NCI-H510A (cell line): ENCODE measurements around the gene FAM43B.

Experiments
- DNase-seq: peaks from one replicate; lab custom pipeline; 2025; lab: John Stamatoyannopoulos, UW

Gene FAM43B

GRCh38 chr1:20552728-20553445, 514 bp downstream of the FAM43B start:
- no peak for DNase-seq

DNA sequence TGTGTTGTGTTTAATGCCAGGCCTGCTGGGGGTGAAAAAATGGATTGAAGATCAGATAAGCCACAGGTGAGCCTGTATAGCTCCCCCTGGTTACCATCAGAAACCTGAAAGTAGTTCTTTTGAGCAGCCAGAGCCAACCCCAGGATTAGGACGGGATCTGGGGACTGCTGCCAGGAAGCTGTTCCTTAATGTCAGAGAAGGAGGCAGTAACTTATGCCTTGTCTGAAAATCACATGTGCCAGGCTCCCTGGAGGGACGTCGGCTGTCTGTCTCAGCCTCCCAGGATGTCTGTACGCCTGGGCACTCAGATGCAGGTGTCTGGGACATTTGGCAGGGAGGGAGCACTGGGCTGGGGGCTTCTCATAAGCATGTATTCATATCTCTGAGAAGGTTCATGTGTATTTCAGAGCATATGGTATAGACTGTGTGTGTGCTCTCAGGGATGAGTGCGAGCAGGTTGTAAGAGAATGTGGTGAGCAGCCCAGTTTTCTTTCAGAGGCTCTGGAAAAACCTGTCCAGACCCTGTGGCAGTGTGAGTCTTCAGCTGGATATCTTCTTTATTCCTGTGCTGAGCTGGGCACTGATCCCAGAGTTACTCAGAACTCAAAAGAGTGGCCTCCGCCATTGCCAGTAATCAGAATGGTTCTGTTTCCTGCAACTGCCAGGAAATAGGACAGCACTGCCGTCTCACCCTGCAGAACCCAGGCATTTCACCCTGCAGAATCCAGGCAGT, 2.8 kb downstream of the FAM43B start:
- no peak for DNase-seq

- DNase-seq, result no peak
These were observed 3.4 kb downstream of the FAM43B start for GRCh38 chr1:20555758-20556120.

DNA sequence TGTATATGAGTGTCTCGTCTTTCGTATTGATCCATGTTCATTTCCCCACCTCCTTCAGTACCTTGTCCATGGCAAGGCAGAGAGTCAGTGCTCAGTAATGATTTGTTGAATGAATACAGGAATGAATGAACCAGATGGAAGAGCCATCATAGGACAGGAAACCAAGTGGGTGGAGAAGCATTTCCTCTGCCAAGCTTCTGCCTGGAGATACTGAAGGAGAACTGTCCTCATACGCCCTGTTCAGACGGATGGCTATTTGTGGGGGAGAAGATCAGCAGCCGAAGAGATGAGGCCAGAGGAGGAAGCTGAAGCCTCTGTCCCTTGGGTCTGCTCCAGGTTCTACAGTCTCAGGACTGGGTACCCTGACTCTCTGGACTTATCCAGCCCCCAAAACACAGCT, 5.8 kb downstream of the FAM43B start:
- no peak for DNase-seq

DNA sequence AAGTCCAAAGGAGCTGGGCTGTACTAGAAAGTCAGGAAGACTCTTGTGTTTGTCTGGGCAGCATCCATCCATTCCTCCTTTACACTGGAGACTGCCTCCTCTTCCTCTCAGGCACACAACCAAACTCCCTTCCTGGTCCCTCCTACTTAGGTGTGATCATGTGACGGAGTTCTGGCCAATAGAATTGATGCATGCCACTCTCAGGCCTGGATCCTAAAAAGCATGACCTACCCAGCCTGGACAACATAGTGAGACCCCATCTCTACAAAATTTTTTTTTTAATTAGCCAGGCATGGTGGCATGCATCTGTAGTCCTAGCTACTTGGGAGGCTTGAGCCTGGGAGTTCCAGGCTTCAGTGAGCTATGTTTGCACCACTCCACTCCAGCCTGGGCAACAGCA, 8.6 kb downstream of the FAM43B start:
- DNase-seq, result no peak

- no peak for DNase-seq
These were observed 12.9 kb downstream of the FAM43B start for GRCh38 chr1:20565234-20565633.

DNA sequence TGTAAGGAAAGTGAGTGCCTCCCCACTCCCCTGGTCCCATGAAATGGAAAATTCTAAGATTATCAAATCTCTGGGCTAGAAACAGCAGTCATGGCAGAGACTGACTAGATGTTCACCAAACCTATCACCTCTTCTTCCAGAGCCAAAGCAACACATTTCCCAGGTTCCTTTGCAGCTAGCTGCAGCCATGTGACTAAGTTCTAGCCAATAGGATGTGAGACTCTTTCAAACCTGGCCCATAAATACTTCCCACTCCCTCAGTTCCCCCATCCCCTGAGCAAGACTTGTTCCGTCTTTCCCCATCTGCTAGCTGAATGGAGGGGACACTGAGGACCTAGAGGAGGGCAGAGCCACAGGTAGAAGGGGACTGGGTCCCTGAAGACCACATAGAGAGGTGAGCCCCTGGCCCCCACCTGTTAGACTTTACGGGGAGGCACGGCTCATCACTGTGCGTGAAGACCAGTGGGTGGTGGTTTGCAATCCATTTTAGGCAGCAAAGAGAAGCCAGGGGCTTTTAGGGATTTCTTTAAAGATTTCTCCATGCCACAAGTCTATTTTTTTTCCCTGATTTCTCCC, 17.2 kb downstream of the FAM43B start:
- no peak for DNase-seq

- no peak for DNase-seq
These were observed 19.1 kb downstream of the FAM43B start for GRCh38 chr1:20571427-20571826.

DNA sequence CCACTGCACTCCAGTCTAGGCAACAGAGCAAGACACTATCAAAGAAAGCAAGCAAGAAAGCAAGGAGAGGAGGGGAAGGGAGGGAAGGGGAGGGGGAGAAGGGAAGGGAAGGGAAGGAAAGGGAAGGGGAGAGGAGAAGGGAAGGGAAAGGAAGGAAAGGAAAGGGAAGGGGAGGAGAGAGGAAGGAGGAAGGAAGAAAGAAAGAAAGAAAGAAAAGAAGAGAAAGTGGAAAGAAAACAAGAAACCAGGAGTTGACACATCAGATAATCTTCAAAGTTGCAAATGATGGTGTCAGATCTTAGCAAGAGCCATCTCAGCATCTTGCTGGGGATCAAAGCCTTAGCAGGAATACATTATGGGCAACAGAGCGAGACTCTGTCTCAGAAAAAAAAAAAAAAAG, 21.6 kb downstream of the FAM43B start:
- no peak for DNase-seq

GRCh38 chr1:20574686-20575540, 22.5 kb downstream of the FAM43B start:
- DNase-seq, result no peak

DNA sequence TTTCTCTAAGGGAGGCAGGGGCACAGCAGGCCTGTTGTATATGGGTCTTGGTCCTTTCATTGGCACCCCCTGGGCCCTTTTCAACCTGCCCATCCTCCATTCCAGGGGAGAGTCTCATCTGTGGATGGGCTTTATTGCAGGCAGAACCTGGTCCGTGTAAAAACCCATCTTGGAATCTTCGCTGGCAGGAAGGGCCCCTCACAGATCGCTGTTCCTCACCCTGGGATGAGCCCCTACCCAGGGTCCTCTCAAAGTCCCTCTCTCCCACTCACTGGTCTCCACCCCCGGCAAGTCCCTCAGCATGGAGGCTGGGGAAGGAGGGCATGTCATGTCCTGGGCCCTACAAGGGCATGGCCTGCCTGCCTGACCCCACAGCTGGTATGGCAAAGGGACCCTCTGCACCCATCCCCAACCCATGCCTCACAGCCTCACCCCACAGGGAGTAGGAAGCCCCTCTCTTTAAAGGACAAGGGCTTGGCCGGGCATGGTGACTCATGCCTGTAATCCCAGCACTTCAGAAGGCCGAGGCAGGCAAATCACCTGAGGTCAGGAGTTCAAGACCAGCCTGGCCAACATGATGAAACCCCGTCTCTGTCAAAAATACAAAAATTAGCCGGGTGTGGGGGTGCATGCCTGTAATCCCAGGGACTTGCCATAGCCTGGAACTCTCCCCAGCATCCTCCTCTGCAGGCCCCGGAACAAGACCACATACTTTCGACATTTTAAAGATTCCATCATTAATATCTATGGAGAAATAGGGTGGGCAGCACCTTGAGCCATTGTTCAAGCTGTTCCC, 23.4 kb downstream of the FAM43B start:
- DNase-seq, result no peak

DNA sequence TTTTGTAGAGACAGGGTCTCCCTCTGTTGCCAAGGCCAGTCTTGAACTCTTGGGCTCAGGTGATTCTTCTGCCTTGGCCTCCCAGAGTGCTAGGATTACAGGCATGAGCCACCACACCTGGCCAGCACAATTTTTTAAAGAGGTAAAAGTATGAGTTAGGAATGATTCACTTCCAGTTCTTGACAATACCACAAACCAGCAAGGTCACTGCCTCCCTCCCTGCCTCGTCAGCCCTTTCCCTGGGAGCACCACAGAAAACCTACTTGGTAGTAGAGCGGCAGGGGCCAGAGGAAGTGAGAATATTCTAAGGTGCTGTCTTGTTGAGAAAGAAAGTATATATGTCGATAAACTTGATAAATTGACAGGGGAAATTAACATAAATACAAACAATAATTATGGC, 25.7 kb downstream of the FAM43B start:
- no peak for DNase-seq

DNA sequence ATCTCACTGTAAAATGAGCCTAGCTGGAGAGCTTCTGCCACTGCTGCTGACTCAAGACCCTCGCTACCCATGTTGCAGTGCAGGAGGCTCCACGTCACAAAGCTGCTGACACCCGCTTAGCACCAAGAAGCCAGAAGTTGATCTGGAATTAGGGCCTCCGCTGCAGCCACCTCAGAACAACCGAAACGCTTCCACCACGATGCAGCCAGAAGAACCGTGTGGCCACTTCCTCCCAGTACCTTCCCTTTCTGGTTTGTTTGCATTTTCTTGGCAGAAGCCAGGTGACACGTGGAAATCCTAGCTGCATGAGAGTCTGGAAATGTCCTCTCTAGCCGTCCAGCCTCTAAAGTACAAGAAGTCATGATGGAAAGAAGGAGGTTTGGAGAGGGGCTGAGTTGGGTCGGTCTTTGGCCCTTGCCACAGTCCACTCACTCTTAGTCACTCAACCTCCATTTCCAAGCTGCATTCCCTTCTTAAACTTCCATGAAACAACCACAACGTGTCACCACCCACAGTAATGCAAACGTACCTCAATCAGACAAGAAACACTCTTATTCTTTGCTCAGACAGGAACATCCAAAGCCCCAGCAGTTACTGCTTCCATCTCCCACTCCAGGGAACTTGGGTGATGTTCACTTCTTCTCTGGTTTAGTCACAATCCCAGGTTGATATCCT, 26.5 kb downstream of the FAM43B start:
- DNase-seq, result no peak

- DNase-seq, result no peak
These were observed 32.5 kb downstream of the FAM43B start for GRCh38 chr1:20584890-20585289.

GRCh38 chr1:20586953-20587660, 34.7 kb downstream of the FAM43B start:
- no peak for DNase-seq

- no peak for DNase-seq
These were observed 35.3 kb downstream of the FAM43B start for GRCh38 chr1:20587661-20588053.

GRCh38 chr1:20588634-20589225, 36.4 kb downstream of the FAM43B start, which contains the start of gene CDA:
CDA (plus strand) TSS chr1:20589097; CDS start chr1:20589130, 33 bp downstream.
- peak; percentile 43 for DNase-seq

DNA sequence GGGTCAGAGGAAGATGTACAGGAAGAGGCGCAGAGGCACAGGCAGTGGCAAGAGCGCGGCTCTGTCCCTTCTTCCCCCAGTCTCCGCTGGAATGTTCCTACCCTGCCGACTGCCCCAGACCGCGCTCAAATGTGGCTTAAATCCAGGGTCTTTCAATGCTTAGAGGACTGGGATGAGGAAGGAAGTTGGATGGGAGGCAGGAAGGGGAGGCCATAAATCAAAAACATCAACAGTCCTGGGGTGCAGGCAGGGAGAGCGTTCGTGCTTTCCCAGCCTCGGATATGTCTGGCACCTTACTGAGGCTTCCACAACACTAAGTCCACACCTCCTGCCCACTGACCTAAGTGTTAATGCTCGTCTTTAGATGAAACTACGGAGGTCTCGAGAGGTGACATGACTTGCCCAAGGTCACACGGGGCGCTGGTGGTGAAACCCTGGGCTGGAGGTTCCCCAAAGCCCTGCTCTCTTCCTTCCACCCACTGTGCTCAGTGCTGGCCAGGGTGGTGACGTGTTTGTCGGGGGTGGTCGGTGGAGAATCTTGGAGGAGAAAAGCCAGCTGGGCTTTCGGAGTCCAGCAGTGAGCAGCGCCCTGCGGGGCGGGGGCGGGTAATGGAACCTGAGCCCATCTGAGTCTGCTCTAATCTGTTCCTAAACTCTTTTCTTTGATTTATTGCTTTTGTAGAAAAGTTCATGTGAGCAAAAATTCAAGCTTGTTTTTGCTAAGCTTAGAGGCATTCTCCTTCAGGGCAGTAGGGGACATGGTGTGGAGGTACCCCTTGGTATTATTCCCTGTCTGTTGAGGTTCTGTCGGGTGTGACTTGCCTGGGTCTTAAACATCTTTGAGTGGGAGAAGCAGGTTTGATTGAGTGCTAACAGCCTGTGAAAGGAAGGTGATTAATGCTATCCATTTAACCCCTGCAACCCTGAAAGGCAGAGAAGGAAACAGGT, 37.2 kb downstream of the FAM43B start:
- DNase-seq, result no peak

DNA sequence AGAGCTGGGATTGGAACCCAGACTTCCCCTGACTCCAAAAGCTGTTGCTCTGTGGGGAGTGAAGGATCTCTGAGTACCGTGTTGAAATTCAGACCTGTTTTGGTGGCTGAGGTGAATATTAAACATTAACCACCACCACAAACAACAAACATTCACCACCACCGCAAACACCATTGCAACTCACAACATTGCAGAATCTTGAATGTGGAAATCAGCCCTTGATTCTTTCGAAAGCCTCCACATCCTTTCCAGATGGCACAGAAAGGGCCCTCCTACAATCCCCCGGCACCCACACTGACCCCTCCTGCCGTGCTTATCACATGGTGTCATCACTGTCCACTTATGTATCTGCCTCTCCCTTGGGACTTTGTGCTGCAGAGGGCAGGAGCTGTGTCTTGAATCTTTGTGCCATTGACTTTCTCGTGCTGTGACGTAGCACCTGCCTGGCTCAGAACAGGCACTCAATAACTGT, 38.0 kb downstream of the FAM43B start:
- no peak for DNase-seq
